GM18868 (cell line): Measurements from ENCODE around the gene CYSLTR2.
"Not testable (repeated sequence)": the region's sequence is repeated elsewhere in the genome, so short reads cannot be mapped to it uniquely, and the experiment has no call there.

Experiments
- ATAC-seq: cut with Tn5 transposase; IDR thresholded peaks from one replicate; pipeline ENCODE4 v1.9.1; 2021; ENCODE audit warnings: mild to moderate bottlenecking, moderate library complexity; ENCODE audit not compliant: unreplicated experiment

CYSLTR2 gene

DNA sequence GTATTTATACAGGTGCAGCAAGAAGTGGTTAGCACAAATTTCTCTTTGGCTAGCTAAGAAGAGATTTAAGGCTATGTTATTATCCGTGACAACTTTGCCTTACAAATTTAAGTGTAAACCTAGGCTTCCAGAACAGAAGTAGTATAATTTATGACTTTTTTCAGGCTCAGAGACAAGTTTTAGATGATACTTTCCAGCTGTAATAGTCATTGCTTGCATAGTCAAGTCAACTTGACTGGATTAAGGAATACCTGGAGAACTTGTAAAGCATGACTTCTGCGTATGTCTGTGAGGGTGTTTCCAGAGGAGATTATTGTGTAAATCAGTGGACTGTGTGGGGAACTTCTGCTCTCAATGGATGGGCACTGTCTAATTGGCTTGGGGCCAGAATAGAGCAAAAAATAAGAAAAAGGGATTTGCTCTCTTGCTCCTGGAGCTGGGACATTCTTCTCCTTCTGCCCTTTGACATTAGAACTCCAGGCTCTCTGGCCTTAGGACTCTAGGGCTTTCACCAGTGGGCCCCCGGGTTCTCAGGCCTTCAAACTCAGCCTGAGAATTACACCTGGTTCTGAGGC, 33.0 kb downstream of the CYSLTR2 start:
- no peak for ATAC-seq

DNA sequence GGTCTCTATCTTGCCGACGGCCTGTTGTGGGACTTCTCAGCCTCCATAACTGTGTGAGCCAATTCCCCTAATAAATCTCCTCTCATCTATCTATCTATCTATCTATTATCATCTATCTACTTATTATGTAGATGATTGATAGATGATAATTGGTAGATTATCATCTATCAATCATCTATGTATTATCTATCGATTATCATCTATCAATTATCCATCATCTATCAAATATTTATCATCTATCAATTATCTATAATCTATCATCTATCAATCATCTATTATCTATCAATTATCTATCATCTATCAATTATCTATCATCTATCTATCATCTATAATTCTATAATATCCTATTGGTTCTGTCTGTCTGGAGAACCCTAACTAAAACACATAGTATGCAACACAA, 33.5 kb downstream of the CYSLTR2 start:
- ATAC-seq = no peak

DNA sequence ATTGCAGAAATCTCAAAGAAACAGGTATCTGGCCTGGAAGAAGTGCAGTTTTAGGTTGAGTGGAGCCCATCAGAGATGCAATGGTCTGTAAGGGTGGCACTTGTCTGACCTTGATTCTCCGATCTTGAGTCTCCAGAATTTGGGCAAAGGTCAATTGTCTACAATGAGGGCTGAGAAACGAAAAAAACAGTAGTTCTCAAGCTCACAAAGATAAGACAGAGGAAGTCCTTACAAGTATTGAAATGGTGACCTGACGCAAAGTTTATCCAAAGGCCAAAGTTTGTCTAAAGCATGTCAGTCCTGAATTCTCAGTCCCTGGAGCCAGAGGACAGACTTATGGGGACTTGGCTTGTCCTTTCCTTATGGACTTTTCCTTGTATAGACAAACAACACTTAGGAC, 40.3 kb downstream of the CYSLTR2 start:
- ATAC-seq = no peak

DNA sequence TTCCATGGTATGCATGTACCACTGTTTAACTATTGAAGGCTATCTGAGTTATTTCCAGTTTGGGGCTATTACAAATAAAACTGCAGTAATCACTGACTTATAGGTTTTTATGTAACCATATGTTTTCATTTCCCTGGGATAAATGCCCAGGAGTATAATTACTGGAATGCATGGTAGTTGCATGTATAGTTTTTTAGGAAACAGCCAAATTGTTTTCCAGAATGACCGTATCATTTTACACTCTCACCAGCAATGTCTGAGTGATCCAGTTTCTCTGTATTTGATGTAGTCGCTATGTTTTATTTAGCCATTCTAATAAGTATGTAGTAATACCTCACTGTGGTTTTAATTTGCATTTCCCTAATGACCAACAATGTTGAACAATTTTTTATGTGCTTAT, 42.0 kb downstream of the CYSLTR2 start:
- ATAC-seq = no peak

DNA sequence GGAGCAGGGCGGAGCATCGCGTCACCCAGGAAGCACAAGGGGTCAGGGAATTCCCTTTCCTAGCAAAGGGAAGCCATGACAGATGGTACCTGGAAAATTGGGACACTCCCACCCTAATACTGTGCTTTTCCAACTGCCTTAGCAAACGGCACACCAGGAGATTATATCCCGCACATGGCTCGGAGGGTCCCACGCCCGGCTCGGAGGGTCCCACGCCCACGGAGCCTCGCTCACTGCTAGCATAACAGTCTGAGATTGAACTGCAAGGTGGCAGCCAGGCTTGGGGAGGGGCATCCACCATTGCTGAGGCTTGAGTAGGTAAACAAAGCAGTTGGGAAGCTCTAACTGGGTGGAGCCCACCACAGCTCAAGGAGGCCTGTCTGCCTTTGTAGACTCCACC, 42.9 kb downstream of the CYSLTR2 start:
- not testable (repeated sequence) for ATAC-seq

DNA sequence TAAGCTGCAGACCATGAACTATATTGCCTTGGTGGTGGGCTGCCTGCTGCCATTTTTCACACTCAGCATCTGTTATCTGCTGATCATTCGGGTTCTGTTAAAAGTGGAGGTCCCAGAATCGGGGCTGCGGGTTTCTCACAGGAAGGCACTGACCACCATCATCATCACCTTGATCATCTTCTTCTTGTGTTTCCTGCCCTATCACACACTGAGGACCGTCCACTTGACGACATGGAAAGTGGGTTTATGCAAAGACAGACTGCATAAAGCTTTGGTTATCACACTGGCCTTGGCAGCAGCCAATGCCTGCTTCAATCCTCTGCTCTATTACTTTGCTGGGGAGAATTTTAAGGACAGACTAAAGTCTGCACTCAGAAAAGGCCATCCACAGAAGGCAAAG, 53.7 kb downstream of the CYSLTR2 start:
- ATAC-seq = no peak

DNA sequence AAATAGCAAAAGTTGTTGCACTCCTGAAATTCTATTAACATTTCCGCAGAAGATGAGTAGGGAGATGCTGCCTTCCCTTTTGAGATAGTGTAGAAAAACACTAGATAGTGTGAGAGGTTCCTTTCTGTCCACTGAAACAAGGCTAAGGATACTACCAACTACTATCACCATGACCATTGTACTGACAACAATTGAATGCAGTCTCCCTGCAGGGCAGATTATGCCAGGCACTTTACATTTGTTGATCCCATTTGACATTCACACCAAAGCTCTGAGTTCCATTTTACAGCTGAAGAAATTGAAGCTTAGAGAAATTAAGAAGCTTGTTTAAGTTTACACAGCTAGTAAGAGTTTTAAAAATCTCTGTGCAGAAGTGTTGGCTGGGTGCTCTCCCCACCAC, 55.0 kb downstream of the CYSLTR2 start:
- ATAC-seq = no peak

DNA sequence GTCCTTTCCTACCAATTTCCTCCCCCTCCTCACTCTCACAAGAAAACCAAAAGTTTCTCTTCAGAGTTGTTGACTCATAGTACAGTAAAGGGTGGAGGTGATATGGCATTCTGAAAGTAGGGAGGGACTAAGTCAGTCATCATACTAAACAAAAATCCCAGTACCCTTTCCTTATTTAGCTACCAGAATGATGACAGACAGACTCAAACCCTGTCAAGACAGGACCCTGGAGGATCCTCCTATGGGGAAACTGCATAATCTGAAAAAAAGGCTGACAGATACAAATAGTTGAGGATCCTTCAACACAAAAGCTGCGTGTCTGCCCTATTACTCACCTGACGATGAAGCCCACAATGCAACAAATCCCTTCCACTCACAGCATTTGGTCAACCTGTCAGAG, 55.5 kb downstream of the CYSLTR2 start:
- no peak for ATAC-seq

DNA sequence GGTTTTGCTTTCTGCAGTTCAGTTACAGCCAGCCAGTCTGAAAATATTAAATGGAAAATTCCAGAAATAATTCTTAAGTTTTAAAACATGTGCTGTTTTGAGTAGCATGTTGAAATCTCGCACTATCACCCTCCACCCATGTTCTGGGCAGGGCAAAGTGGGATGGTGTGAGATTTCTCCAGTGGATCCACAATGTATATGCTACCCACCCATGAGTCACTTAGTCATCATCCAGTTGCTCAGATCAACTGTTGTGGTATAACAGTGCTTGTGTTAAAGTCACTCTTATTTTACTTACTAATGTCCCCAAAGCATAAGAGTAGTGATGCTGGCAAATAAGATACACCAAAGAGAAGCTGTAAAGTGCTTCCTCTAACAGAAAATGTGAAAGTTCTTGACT, 56.4 kb downstream of the CYSLTR2 start:
- ATAC-seq = no peak

DNA sequence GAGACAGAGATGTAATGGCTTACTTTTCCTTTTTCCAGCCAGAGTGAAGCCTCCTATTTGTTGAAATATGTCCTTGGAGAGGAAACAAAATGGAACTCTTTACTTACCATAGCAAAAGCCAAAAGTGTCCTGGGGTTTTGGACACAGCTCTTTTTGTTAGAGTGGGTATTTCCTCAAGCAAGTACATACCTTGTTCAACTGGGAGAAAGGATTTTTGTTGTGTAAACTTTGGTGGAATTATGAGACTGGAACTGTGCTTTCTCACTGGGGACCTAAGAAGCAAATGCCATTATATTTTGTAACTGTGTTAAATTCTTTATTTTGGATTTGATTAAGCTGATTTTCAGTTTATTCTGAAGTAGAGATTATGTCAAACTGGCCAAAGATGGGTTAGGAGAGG, 58.4 kb downstream of the CYSLTR2 start:
- ATAC-seq = no peak

DNA sequence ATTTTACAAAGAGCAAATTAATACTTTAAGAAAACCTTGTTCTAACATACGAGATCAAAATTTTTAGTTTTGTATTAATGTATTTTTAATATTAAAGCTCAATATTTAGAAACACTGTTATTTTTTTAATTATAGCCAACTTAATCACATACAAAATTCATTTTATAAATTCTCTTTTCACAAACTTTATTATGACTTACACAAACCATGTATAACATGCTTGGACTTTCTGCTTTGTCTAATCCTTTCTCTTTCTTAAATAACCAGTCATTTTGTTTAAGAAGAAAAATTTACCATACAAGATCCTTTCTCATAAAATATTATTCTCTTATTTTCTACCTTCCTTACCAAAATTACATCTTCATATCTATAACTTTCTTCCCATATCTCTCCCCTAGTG, 62.2 kb downstream of the CYSLTR2 start:
- no peak for ATAC-seq

DNA sequence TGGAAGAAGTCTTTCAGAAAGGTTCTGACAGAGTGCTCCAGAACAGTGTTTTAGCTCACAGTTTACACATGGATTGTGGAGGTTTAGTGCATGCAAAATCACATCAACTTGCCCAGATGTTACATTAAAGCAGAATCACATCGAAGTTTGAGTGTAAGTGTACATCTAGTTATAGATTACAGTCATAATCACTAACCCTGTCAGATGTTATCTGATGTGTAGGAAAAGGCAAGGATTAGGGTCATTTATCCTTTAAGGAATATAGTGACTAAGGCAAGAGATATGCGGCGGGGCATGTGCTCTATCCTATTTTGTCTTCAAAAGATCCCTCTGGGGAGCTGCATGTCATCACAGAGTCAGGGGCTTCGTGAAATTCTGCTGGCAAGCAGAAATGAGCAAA, 66.9 kb downstream of the CYSLTR2 start:
- ATAC-seq = no peak

DNA sequence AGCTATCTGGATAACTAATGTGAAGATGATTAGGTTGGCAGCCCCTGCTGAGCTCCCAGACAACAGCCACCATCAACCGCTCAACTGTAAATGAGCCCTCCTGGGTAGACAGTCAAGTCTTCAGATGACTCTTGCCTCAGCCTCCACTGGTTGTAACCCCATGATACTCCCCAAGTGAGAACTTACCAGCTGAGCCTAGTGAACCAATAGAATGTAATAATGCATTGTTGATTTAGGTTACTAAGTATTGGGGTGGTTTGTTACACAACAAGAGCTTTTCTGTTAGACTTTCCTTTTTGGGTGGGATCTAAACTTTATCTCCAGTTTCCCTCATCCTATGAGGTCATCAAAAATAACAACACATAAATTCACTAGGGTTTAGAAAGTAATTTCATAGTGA, 69.4 kb downstream of the CYSLTR2 start:
- no peak for ATAC-seq

DNA sequence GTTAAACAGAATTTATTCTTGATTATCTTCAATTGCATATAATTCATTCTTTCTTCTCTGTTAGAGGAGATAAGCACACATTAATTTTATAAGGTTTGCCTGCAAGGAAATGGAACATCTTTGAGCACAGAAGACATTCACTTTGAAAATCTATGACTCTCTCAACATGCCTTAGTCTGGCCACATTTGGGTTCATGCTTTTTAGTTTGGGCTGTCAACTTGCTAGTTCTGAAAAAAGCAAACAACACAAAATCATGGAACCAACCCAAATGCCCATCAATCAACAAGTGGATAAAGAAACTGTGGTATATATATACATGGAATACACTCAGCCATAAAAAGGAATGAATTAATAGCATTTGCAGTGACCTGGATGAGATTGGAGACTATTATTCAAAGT, 71.5 kb downstream of the CYSLTR2 start:
- no peak for ATAC-seq

DNA sequence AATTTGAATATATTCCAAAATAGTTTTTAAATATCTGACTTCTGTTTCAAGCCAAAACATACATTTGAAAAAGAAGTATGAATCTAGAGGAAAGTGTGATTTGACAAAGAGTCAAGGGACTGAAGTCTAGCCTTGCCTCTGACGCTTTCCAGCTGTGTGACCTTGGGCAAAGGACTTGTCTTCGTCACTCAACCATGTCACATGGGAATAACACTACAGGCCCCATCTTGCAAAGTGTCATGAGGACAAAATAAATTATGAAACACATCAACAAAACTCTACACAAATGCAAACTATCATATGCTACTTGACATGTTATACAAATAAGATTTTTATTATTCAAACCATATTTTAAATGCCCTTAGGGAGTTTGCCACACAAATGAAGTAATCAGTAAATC, 73.0 kb downstream of the CYSLTR2 start:
- no peak for ATAC-seq

DNA sequence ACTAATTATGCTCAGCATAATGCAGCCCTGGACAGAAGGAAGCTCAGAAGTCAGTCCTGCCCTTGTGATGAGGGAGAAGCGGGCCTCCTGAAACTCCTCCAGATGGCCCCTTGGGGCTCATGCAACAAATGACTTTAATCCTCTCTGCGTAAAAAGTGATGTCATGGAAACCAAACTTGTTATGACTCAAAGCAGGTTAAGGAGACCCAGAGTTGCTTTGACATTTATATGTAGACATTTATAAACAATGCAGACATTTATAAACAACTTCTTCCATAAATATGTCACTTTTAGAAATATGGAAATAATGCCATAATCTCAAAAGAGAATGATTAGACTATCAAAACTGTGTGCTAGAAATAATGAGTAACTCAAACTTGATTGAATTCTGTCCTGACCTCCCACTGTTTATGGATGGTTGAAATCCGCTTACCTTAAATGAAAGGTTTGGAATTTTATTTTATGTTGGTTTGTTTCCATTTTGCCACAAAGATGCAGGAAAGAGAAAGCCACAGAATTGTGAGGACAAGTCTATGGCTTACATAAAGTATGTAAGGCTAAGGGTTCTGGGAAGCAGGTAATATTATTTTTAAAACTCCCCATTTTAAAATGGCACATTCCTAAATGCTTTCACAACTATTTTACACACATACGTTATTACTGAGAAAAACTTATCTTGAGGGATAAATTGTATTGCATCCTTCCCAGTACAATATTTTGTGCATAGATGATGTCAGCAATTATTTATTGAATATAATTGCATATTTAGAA, 73.7 kb downstream of the CYSLTR2 start:
- ATAC-seq = no peak

DNA sequence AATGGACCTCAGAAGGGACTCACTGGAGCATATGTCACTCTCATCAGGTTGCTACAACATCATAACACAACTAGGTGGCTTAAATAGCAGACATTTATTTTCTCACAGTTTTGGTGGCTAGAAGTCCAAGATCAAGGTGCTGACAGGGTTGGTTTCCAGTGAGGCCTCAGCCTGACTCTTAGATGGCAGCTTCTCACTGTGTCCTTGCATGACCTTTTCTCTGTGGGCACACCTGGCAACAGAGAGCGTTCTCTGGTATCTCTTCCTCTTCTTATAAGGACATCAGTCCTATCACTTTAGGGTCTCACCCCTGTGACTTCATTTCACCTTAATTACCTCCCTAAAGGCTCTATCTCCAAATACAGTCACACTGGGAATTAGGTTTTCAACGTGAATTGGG, 74.5 kb downstream of the CYSLTR2 start:
- ATAC-seq = no peak

DNA sequence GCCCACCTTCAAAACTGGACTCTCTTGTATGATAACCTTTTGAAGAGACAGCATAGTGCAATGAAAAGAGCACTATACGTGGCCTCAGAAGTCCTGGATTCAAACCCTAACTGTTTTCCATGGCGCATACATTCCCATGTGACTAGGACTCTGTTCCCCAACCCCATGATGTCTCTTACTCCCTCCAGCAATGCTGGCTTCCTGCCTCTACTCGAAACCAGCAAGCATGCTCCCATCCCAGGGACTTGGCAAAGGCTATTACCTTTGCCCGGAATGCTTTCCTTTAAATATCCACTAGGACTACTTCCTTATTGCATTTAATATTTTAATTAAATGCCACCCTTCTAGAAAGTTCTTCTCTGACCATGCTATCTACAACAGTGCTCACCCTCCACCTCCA, 75.1 kb downstream of the CYSLTR2 start:
- ATAC-seq = no peak

DNA sequence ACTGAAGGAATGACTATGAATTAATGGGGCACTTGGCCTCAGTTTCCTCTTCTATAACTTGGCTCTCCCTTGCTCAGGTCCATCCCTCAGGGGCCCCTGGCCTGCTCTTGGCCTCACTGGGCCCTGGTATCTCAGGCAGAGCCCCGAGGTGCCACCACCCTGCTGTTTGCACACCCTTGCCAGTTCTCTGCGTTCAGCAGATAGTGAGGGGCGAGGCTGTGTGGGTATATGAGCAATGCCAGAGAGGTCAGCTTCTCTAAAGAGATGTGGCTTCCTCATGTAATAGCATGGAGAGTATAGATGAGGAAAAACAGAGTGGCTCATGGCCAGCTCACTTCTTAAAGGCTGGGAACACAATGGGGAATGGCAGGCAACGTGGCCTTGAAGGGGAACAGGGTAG, 76.1 kb downstream of the CYSLTR2 start:
- no peak for ATAC-seq

DNA sequence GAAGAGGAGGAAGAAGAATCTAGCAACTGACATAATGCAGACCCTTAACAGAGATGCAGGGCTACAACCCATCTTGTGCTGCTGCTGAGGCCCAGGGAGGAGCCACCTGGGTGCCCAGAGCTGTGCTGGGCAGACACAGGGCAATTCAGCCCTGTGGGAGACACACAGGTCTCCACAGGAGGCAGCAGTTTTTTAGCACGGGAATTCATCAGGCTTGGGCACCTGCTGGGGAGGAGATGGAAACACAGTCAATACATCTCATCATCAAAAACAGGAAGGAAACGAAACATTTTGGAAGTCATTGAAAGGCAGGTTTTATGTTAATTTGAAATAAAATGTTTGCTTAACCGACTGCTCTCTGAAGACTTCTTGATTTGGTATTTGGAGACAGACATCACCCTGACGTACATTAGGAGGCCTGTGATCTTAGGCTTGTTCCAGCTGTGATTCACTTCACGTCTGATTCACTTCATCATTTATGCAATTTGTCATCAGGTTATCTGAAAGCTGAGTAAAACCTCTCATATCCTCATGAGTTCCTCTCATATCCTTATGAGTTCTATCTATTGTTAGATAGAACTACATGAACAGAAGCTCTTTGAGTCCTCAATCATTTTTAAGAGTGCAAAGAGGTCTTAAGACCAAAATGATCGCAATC, 77.4 kb downstream of the CYSLTR2 start:
- ATAC-seq = no peak

DNA sequence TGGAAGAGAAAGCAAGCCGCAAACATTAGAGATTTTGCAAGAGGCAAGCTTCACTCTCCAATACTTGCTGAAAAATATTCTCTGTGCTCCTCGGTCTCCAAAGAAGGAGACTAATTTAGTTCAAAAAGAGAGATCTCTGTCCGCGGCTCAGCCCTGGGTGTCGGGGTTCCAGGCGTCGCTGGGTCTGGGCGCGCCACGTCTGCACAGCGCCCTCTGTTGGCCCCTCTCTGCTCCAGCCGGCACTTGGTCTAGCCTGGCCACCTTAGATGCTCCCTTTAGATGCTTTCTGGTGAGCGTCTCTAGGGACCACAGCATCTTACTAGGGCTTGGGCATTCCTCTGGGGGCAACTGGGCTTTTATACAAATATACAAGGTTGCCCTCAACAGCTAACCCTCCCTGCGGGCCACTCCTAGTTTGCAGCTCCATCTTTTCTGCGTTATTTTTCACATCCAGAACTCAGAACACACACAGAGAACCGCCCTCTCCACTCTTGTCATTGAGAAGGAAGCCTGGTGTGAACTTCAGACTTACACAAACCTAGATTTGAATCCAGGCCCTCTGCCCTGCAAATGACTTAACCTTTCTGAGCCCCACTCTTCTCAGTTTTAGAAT, 78.3 kb downstream of the CYSLTR2 start:
- ATAC-seq = peak; percentile 84

DNA sequence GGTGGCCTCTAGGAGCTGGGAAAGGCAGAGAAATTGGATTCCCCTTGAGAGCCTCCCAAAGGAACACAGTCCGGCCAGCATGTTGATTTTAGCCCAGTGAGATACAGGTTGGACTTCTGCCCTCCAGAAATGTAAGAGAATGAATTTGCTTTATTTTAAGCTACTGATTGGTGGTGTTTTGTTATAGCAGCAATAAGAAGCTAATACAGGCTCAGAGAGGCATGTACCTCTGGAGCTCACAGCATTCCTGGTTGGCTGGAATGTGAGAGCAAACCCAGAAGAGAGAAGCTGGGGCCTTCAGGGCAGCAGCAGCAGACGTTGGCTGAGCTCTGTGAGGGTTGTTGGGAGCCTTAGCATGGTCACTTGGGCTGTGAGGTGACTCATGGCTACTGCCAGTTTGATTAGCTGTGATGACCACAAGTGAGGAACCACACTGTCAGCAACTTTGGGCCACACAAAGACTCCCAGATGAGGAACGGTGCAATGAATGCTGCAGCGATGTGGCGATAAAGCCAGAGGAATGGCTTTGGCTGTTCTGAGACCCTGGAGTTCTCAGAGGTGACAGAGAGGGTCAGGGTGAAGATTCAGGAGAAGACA, 80.1 kb downstream of the CYSLTR2 start:
- no peak for ATAC-seq
